PC-9 (cell line): Measurements from ENCODE around the gene FAM43A. TPM values are rescaled to one million over a fixed set of nuclear protein-coding genes. Genes with fewer than 3 reads are reported as not detected.

Source experiments
- BruUV-seq: library from RNA; stranded (reverse); fragments of 400-500 nt; replicated peaks from 2 replicates; lab custom pipeline; 2021; lab: Mats Ljungman, UMichigan
- CTCF ChIA-PET: fragments of 300-600 bp; sonication (Branson Sonifier 250); formaldehyde crosslinking; loops from one replicate; lab custom pipeline; 2022; ENCODE audit warnings: antibody characterized with exemption; lab: Charles Lee
- POLR2A ChIA-PET: fragments of 300-600 bp; sonication (Branson Sonifier 250); formaldehyde crosslinking; loops from one replicate; lab custom pipeline; 2022; ENCODE audit warnings: antibody characterized with exemption; ENCODE audit not compliant: unreplicated experiment; lab: Charles Lee
- DNase-seq, 2 experiments: peaks; one replicate each; pipeline versions ENCODE4 v3.0.0 to v3.0.0-alpha.2; 2015 to 2022; ENCODE audit warnings: mixed read lengths in 1 of 2
- H2AFZ ChIP-seq: fragments of 200-600 bp; sonication (generic); 2 replicates; pipeline ENCODE4 v1.8.1; 2017; ENCODE audit warnings: antibody characterized with exemption
- H3F3A ChIP-seq: fragments of 200-600 bp; sonication (generic); 2 replicates; pipeline ENCODE4 v1.8.1; 2017; ENCODE audit warnings: antibody characterized with exemption, mild to moderate bottlenecking, low read depth; ENCODE audit not compliant: insufficient read depth
- H3K27ac ChIP-seq: fragments of 200-600 bp; sonication (generic); 2 replicates; pipeline ENCODE4 v1.6.1; 2016; ENCODE audit warnings: mixed run types
- H3K27me3 ChIP-seq: fragments of 200-600 bp; sonication (generic); 2 replicates; pipeline ENCODE4 v1.6.1; 2016; ENCODE audit warnings: low read depth, mixed run types; ENCODE audit not compliant: insufficient read depth
- H3K36me3 ChIP-seq: fragments of 200-600 bp; sonication (generic); 2 replicates; pipeline ENCODE4 v1.6.1; 2016; ENCODE audit warnings: low read depth, mixed run types
- H3K4me1 ChIP-seq: fragments of 200-600 bp; sonication (generic); replicated peaks from 2 replicates; pipeline ENCODE4 v1.6.1; 2016; ENCODE audit warnings: mixed run types; ENCODE audit not compliant: insufficient read depth
- H3K4me2 ChIP-seq: fragments of 200-600 bp; sonication (generic); 2 replicates; pipeline ENCODE4 v1.6.1; 2017; ENCODE audit warnings: mixed run types
- H3K4me3 ChIP-seq: fragments of 200-600 bp; sonication (generic); 2 replicates; pipeline ENCODE4 v1.6.1; 2016; ENCODE audit warnings: mixed run types
- H3K79me2 ChIP-seq: fragments of 200-600 bp; sonication (generic); 2 replicates; pipeline ENCODE4 v1.6.1; 2017; ENCODE audit warnings: low read depth, mixed run types
- H3K9me2 ChIP-seq: fragments of 200-600 bp; sonication (generic); 2 replicates; pipeline ENCODE4 v1.8.1; 2017; ENCODE audit warnings: mild to moderate bottlenecking; ENCODE audit not compliant: insufficient read depth
- H3K9me3 ChIP-seq: fragments of 200-600 bp; sonication (generic); 2 replicates; pipeline ENCODE4 v1.8.1; 2016; ENCODE audit warnings: low read depth; ENCODE audit not compliant: insufficient read depth
- H4K20me1 ChIP-seq: fragments of 200-600 bp; sonication (generic); 2 replicates; pipeline ENCODE4 v1.8.1; 2017; ENCODE audit not compliant: insufficient read depth
- EZH2 ChIP-seq: fragments of 200-600 bp; sonication (generic); IDR thresholded peaks from 2 replicates; pipeline ENCODE4 v1.8.0; 2017; ENCODE audit warnings: antibody characterized with exemption, low read depth
- intact Hi-C: fragments of 100-400 bp; cut with micrococcal nuclease; formaldehyde crosslinking; loops from one replicate; pipeline ENCODE4 v1.10.0; 2022; ENCODE audit not compliant: unreplicated experiment
- total RNA-seq: library from RNA; stranded (reverse); gene quantifications from 2 replicates; pipeline ENCODE4 v1.2.3, GENCODE V29; 2021
- TF ChIP-seq, protein P1 (sequence below): fragments of 200-600 bp; sonication (generic); conservative IDR thresholded peaks from 2 replicates; pipeline ENCODE4 v1.6.1; 2017; ENCODE audit warnings: mixed run types, antibody characterized with exemption, mild to moderate bottlenecking, moderate library complexity

FAM43A gene
- total RNA-seq, 1 experiment from 2014 or later, result 8.8 TPM

- peak overlapping the region; percentile 97 for H3K27ac ChIP-seq
- ChIA-PET CTCF (interaction anchor here (0.6 to 1.5 kb wide), 7 partner anchors 24 to 372 kb away, joined by 3 to 6 read pairs (median 3); no protein-coding TSS in a partner anchor), POLR2A (interaction anchor here (0.6 to 1.1 kb wide), 10 partner anchors 24 to 537 kb away, joined by 3 to 9 read pairs (median 4); no protein-coding TSS in a partner anchor)
- H3F3A ChIP-seq, result peaks cover 49% of the 10 kb centered on the region
- H3K4me1 ChIP-seq, result peaks cover 48% of the 10 kb centered on the region
- H3K79me2 ChIP-seq, result no peaks in the 10 kb centered on the region
- intact Hi-C loops, result loop anchor here (1.0 kb wide), 6 partner anchors 26 to 403 kb away; partner anchors contain the start of gene FAM43A
- H3K4me2 ChIP-seq, result peak overlapping the region; percentile 55
- H3K27me3 ChIP-seq, result no peaks in the 10 kb centered on the region
- no peaks in the 10 kb centered on the region for H4K20me1 ChIP-seq
- no peak overlapping the region; the same call in 1 of the 2 replicates for H3K4me3 ChIP-seq
- no peak overlapping the region for H2AFZ ChIP-seq
- H3K9me3 ChIP-seq, result no peaks in the 10 kb centered on the region
- peak; percentile 82 to 99 for DNase-seq
- no peaks in the 10 kb centered on the region for H3K36me3 ChIP-seq
- no peaks in the 10 kb centered on the region for H3K9me2 ChIP-seq
- TF ChIP-seq, protein P1, sequence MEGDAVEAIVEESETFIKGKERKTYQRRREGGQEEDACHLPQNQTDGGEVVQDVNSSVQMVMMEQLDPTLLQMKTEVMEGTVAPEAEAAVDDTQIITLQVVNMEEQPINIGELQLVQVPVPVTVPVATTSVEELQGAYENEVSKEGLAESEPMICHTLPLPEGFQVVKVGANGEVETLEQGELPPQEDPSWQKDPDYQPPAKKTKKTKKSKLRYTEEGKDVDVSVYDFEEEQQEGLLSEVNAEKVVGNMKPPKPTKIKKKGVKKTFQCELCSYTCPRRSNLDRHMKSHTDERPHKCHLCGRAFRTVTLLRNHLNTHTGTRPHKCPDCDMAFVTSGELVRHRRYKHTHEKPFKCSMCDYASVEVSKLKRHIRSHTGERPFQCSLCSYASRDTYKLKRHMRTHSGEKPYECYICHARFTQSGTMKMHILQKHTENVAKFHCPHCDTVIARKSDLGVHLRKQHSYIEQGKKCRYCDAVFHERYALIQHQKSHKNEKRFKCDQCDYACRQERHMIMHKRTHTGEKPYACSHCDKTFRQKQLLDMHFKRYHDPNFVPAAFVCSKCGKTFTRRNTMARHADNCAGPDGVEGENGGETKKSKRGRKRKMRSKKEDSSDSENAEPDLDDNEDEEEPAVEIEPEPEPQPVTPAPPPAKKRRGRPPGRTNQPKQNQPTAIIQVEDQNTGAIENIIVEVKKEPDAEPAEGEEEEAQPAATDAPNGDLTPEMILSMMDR, result no peak
- TF ChIP-seq EZH2, result no peak
- BruUV-seq, result no TSS peak
Observed at GRCh38 chr3:194715022-194715800, 29.5 kb downstream of the FAM43A start.

DNA sequence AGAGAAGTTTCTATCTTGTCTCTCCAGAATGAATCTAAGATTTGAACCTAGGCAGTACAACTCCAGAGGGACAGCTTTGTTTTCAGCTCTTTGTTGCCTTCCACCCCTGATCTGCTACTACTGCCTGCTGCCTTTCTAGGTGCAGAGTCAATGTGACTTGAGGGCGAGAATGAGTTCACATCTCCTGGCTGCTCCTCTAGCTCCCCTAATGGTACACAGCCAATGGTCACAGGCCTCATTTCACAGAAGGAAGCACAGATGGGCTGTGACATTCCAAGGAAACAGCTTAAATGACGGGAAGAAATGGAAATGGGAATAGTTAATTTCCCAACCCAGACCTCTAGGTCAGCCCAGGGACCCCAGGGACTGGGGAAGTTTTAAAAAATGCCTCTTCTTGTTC is 32.4 kb downstream of the FAM43A start:
- BruUV-seq, result no TSS peak
- no peaks in the 10 kb centered on the region for H3K9me2 ChIP-seq
- ChIA-PET CTCF (no interaction called here), POLR2A (no interaction called here)
- H3K27me3 ChIP-seq, result no peaks in the 10 kb centered on the region
- H4K20me1 ChIP-seq, result no peaks in the 10 kb centered on the region
- H3K4me3 ChIP-seq, result no peak overlapping the region
- H3K36me3 ChIP-seq, result no peaks in the 10 kb centered on the region
- no peak overlapping the region for H3K27ac ChIP-seq
- no peak overlapping the region for H2AFZ ChIP-seq
- H3K4me1 ChIP-seq, result peaks cover 32% of the 10 kb centered on the region
- H3F3A ChIP-seq, result peaks cover 35% of the 10 kb centered on the region
- DNase-seq, result no peak
- H3K79me2 ChIP-seq, result no peaks in the 10 kb centered on the region
- TF ChIP-seq EZH2, result no peak
- TF ChIP-seq, protein P1, result no peak
- H3K9me3 ChIP-seq, result no peaks in the 10 kb centered on the region
- intact Hi-C loops, result no loop called here
- H3K4me2 ChIP-seq, result no peak overlapping the region

- ChIA-PET POLR2A (interaction anchor here (0.6 kb wide), 1 partner anchor 1644 kb away, joined by 3 read pairs; no protein-coding TSS in a partner anchor), CTCF (no interaction called here)
- no peak overlapping the region for H2AFZ ChIP-seq
- no peaks in the 10 kb centered on the region for H3K27me3 ChIP-seq
- intact Hi-C loops, result no loop called here
- no peak overlapping the region for H3K4me2 ChIP-seq
- no TSS peak for BruUV-seq
- no peak for TF ChIP-seq EZH2
- TF ChIP-seq, protein P1, result no peak
- H3K4me1 ChIP-seq, result peaks cover 35% of the 10 kb centered on the region
- no peak overlapping the region for H3K4me3 ChIP-seq
- H4K20me1 ChIP-seq, result no peaks in the 10 kb centered on the region
- no peaks in the 10 kb centered on the region for H3K9me3 ChIP-seq
- peaks cover 29% of the 10 kb centered on the region for H3F3A ChIP-seq
- DNase-seq, result no peak
- H3K9me2 ChIP-seq, result no peaks in the 10 kb centered on the region
- H3K36me3 ChIP-seq, result no peaks in the 10 kb centered on the region
- no peak overlapping the region for H3K27ac ChIP-seq
- H3K79me2 ChIP-seq, result no peaks in the 10 kb centered on the region
Observed at GRCh38 chr3:194720048-194720447, 34.4 kb downstream of the FAM43A start.
